HG03135 (cell line): Measurements from ENCODE around the gene ECSCR.

ENCODE experiments used
- ATAC-seq: cut with Tn5 transposase; IDR thresholded peaks from one replicate; pipeline ENCODE4 v1.9.1; 2021; ENCODE audit warnings: mild to moderate bottlenecking, moderate library complexity; ENCODE audit not compliant: unreplicated experiment

Gene ECSCR

DNA sequence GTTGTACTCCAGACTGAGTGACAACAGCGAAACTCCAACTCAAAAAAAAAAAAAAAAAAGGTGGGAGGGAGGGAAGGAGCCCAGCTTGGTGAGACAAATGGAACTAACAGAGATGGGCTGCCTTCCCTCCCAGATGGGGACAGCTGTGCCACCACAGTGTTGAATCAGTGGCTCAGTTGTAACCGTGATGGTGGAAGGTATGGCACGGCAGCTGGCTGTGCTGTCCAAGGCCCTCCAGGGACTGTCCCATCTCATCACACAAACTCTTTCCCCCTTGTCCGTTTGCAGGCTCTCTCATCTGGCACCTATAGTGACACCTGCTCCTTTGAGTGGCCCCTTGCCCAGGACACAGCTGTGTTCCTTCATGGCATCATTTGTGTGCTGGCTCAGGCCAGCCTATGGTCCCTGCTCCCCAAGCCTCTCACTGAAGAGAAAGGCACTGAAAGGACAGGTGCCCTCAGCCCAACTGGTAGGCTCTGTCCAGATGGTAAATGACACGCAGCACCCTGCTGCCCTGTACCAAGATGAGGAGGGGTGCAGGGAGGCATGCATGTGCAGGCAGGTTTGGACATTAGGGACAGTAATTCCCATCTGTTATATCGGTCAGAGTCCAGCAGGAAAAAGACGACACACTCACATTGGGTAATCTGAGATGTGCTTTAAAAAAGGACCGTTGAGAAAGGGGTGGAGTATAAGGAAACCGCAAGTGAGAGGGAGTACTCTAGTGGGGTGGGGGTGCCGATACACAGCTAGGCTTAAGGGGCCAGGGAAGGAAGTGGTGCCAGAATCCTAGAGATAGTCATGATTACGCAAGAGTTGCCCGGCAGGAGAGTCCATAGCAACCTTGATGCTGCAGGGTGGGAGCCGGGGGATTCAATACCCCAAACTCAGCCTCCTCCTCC lies 12.6 kb upstream of the ECSCR start:
- ATAC-seq, result no peak

GRCh38 chr5:139473565-139473964 lies 11.0 kb upstream of the ECSCR start:
- ATAC-seq, result no peak

DNA sequence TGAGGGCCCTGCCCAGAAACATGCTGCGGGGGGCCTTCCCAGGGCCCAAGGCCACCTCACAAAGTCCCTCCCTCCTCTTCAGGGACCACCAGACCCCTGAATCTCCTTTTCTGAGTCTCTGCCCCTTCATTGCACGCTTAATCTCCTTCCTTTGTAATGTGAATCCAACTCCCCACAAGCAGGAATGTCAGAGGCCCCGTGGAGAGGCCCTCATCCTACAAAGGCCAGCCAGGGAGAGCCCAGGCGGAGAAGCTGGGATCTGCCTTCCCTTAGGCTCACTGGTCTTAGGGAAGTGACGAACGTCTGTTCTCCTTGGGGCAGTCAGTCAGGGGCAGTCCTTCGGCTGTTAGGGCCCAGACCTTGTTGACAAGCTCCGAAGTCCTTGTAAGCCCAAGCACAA lies 10.6 kb upstream of the ECSCR start:
- ATAC-seq, result no peak

DNA sequence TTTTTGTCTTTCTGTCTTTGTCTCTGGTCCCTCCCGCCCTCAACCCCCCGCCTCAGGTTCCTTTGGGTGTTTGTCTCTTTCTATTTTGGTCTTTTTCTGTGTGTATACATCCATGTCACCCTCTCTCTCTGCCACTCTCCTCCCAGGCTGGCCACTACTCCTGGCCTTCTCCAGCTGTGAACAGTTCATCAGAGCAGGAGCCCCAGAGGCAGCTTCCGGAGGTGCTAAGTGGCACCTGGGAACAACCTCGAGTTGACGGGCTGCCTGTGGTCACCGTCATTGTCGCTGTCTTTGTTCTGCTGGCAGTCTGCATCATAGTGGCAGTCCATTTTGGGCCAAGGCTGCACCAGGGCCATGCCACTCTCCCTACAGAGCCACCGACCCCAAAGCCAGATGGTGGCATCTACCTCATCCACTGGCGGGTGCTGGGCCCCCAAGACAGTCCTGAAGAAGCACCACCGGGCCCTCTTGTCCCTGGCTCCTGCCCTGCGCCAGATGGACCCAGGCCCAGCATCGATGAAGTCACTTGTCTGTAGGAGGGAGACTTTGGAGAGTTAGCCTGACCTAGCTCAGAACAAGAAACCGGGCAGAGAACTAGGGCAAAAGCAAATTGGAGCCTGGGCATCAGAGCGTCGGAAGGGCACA lies 10.0 kb upstream of the ECSCR start:
- ATAC-seq, result no peak

- no peak for ATAC-seq
Measured at GRCh38 chr5:139470821-139471300, 8.3 kb upstream of the ECSCR start, which contains the start of gene SMIM33. Gene SMIM33 (plus strand): TSS chr5:139471004. CDS start chr5:139471122, 118 bp downstream.

DNA sequence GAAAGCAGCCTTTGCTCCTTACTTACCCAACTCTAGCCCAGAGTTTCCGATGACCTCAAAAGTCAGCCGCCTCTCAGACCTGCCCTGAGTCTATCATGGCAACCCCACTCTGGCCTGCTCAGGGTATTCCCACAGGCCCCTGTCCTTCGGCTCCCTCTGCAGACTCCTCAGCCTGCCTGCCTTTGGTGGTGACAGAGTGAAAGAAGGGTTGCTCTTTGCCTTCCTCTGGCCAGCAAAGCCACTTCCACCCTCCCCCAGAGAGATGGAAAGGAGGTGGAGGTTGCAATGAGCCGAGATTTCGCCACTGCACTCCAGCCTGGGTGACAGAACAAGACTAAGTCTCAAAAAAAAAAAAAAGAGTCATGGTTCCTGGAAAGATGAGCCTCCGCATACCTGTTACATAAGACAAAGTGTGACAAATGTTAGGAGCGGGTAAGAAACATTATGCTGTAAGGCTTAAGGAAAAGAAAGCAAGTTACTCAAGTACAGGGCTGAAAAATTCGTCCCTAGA lies 5.9 kb upstream of the ECSCR start:
- no peak for ATAC-seq

GRCh38 chr5:139461698-139462097 lies 845 bp downstream of the ECSCR start:
- ATAC-seq, result no peak

- no peak for ATAC-seq
Measured at GRCh38 chr5:139461176-139461575, 1.4 kb downstream of the ECSCR start.

- no peak for ATAC-seq
Measured at GRCh38 chr5:139460455-139460854, 2.1 kb downstream of the ECSCR start.

GRCh38 chr5:139459451-139459934 lies 3.0 kb downstream of the ECSCR start:
- no peak for ATAC-seq

GRCh38 chr5:139458580-139459407 lies 3.7 kb downstream of the ECSCR start:
- ATAC-seq, result peak; percentile 67

DNA sequence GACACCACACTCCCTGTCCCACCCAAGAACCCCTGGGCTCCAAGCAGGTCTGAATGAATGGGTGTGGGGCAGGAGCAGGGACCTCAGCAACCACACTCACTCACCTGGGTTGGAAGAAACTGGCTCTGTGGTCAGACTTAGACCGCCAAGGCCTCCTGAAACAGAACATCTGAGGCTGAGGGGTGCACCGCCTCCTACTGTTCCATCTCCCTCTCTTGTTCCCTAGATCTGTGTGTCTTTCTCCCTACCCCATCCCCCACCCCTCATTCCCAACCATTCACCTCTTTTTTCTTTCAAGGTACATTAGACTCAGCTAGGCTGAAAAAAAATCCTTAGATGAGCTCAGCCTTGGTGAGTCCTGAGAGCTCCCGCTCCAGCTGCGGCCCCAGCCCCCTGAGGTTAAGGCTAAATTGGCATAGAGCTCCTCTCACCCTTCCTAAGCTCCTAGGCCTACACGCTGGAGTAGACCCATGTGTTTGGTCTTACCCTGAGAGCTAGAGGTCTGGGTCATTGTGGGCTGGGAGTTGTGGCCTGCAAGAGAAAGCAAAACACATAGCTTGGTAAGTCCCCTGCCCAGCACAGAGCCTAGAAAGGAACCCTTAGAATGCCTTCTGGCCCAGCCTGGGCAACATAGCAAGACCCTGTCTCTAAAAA lies 4.8 kb downstream of the ECSCR start:
- no peak for ATAC-seq

GRCh38 chr5:139457241-139457640 lies 5.3 kb downstream of the ECSCR start:
- no peak for ATAC-seq

- no peak for ATAC-seq
Measured at GRCh38 chr5:139456776-139457175, 5.8 kb downstream of the ECSCR start.

DNA sequence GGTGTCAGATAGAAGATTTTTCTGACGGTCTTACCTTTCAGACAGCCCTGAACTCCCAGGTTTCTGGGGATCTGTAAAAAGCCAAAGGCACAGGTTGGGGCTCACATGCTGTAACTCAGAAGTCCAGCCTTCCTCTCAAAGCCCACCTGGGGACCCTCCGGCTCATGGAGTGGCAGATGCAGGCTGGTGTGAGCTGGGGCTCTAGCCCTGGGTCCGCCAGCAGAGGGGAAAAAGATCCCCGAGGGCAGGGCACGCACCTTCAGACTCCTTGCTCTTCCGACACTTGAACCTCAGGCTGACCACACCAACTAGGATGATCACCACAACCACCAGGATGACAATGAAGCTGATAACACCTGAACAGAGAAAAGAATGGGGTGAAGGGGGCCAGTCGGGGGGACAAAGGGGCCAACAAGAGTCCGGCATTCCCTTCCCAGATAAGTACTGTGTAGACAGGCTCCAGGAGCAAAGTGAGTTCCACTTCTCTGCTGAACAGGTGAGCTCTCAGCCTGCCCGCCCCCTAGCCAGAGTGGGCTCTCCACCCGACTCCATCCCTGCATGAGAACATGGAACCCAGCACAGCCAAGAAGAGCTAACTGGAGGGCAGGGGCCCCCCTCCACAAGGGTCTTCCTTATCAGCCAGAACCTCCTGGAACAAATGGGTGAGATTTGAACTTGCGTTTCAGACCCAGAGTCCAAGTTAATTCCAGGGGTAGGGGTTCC lies 7.8 kb downstream of the ECSCR start:
- ATAC-seq, result no peak

GRCh38 chr5:139453683-139454567 lies 8.6 kb downstream of the ECSCR start:
- no peak for ATAC-seq

GRCh38 chr5:139451878-139452660 lies 10.5 kb downstream of the ECSCR start:
- no peak for ATAC-seq

- no peak for ATAC-seq
Measured at GRCh38 chr5:139451176-139451575, 11.4 kb downstream of the ECSCR start.
